Activated naive CD4-positive, alpha-beta T cell treated with anti-CD3 and anti-CD28 coated beads, Interleukin-2, amount 50 U/mL, for 24 hours (primary cell): ENCODE measurements around the gene LINGO4.

Source experiments
- H3K27ac Mint-ChIP-seq: one replicate; pipeline ENCODE4 v1.8.0; 2021; ENCODE audit warnings: mild to moderate bottlenecking, mixed read lengths
- H3K27me3 Mint-ChIP-seq: one replicate; pipeline ENCODE4 v1.8.0; 2021; ENCODE audit warnings: mixed read lengths
- H3K36me3 Mint-ChIP-seq: one replicate; pipeline ENCODE4 v1.8.0; 2021; ENCODE audit warnings: mixed read lengths
- H3K4me1 Mint-ChIP-seq: one replicate; pipeline ENCODE4 v1.8.0; 2021; ENCODE audit warnings: mixed read lengths
- H3K4me3 Mint-ChIP-seq: one replicate; pipeline ENCODE4 v1.8.0; 2021; ENCODE audit warnings: mild to moderate bottlenecking, mixed read lengths
- H3K9me3 Mint-ChIP-seq: one replicate; pipeline ENCODE4 v1.8.0; 2021; ENCODE audit warnings: mixed read lengths

LINGO4 gene

DNA sequence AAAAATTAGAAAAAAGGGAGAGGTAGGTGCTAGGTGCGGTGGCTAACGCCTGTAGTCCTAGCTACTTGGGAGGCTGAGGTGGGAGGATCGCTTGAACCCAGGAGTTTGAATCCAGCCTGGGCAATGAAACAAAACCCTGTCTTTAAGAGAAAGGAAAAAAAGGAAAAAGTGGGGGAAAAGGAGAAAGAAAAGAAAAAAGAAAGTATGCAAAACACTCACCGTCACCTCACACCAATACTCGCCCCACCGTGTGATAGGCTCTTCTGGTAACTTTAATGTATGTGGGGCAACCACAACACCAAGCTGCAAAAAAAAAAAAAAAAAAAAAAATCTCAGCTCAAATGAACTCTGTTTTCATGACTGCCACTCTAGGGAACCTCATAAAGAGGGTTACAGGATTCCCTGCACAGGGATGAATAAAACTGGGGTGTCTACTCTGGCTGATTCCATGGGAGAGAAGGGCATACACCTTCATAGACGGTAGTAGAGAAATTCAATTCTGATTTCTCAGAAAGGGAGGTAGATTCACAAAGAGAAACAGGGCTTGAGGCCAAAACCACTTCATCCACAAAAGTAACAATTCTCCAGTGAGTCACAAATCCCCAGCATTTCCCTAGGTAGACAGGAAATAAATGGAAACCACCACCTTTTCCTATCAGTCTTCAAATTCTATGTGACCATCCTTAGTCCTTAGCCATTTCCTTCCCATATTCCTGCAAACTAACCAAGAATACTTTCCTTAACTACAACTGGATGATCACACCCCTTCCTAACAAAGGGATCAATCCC is 44.4 kb downstream of the LINGO4 start:
- Mint-ChIP-seq H3K9me3 (no peaks in the 10 kb centered on the region), H3K4me1 (peaks cover 25% of the 10 kb centered on the region), H3K36me3 (peaks cover 4% of the 10 kb centered on the region), H3K4me3 (peak overlapping the region; percentile 7), H3K27me3 (no peaks in the 10 kb centered on the region), H3K27ac (no peak overlapping the region)

DNA sequence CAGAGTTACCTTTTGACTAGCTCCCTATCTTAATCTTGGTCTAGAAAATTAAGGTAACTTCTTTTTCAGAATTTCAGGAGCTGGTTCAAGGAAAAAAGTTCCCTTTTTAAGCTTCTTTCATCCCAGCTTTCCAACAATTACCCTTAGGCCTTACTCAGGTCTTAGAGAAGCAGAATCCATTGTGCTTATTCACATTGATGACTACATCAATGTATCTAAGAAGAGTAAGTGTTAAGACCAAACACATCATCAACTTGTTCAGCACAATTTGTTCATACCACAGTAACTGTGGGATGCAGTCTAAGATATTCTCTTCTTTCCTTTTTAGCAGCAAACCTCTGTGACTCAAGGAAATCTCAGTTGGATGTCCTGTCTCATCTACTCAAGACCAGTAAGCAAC is 46.0 kb downstream of the LINGO4 start:
- H3K27me3 Mint-ChIP-seq = no peaks in the 10 kb centered on the region
- peaks cover 4% of the 10 kb centered on the region for H3K36me3 Mint-ChIP-seq
- H3K9me3 Mint-ChIP-seq = no peaks in the 10 kb centered on the region
- peaks cover 22% of the 10 kb centered on the region for H3K4me1 Mint-ChIP-seq
- no peak overlapping the region for H3K4me3 Mint-ChIP-seq
- no peak overlapping the region for H3K27ac Mint-ChIP-seq

DNA sequence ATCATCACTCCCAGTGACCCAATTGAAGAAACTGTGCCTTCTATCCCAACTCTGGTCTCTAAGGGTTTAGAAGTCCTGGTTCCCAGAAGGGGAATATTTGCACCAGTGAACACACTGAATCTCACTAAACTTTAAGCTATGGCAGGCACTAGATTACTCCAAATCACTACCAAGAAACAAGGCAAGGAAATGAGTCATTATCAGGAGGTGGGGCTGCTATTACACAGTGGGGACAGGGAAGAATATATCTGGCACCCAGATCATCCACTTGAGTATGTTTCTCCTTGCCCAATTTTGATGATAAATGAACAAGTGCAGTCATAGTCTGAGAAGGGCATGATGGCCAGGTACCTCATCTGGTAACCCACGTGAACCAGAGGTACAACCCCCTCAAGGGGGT is 48.9 kb downstream of the LINGO4 start:
- H3K27me3 Mint-ChIP-seq = peaks cover 1% of the 10 kb centered on the region
- H3K4me1 Mint-ChIP-seq = peaks cover 6% of the 10 kb centered on the region
- no peaks in the 10 kb centered on the region for H3K9me3 Mint-ChIP-seq
- H3K36me3 Mint-ChIP-seq = peaks cover 4% of the 10 kb centered on the region
- H3K27ac Mint-ChIP-seq = peak overlapping the region; percentile 43
- H3K4me3 Mint-ChIP-seq = no peak overlapping the region
